Anterior cingulate cortex (tissue), 58 donors: ENCODE results near the gene CASZ1.
A peak's percentile ranks its signal among the peaks of the same experiment; 100 is the strongest.

ENCODE experiments used
- DNase-seq, 58 donors: peaks; one replicate each; lab custom pipeline; 2025; lab: John Stamatoyannopoulos, UW

The CASZ1 gene

GRCh38 chr1:10827377-10828333 is 31.2 kb upstream of the CASZ1 start:
- DNase-seq, result no peak

- DNase-seq, result no peak
Observed at GRCh38 chr1:10825592-10825991, 29.1 kb upstream of the CASZ1 start.

GRCh38 chr1:10824821-10825540 is 28.5 kb upstream of the CASZ1 start:
- DNase-seq, result peak in 1 of 58 donors; percentile 2

DNA sequence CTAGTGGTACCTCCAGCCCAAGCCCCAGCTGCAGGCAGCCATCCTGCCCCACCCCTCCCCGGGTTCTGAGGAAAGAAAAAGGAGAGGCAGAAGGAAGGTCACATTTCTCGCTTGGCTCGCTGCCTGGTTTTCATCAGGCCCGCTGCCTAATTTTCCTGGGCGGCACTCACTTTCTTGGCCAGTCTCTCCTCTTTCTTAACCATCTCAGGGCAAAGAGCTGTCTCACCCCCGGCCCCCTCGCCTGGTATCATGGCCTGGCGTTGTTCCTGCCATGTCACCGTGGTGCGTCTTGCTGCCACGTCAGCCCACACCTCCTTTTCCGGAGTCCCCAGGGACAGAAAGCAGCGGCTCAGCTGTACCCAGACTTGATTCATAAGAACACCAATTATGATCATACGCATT is 26.6 kb upstream of the CASZ1 start:
- peak in 15 of 58 donors; percentile 1 to 42 (median 7) for DNase-seq

GRCh38 chr1:10821388-10821787 is 24.9 kb upstream of the CASZ1 start:
- DNase-seq, result no peak

DNA sequence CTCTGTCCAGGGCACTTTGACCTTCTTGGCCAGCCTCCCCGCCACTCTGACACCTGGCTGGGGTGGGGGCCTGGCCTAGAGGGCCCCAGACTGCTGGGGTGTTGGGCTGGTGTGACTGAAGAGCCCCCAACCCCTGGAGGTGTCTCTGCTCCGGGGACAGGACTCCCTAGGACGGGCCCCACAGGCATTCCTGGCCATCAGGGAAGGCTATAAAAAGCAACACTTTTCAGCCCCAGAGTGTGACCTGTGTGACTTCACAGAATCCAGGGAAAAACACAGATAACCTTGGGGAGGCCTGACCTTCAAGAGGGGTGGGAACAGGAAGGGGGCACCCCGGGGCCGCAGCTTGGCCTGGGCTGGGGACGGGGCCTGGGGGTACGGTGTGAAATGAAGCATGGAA is 24.0 kb upstream of the CASZ1 start:
- no peak for DNase-seq

- no peak for DNase-seq
Observed at GRCh38 chr1:10819198-10819901, 22.9 kb upstream of the CASZ1 start.

GRCh38 chr1:10818262-10819197 is 22.1 kb upstream of the CASZ1 start:
- DNase-seq, result no peak

DNA sequence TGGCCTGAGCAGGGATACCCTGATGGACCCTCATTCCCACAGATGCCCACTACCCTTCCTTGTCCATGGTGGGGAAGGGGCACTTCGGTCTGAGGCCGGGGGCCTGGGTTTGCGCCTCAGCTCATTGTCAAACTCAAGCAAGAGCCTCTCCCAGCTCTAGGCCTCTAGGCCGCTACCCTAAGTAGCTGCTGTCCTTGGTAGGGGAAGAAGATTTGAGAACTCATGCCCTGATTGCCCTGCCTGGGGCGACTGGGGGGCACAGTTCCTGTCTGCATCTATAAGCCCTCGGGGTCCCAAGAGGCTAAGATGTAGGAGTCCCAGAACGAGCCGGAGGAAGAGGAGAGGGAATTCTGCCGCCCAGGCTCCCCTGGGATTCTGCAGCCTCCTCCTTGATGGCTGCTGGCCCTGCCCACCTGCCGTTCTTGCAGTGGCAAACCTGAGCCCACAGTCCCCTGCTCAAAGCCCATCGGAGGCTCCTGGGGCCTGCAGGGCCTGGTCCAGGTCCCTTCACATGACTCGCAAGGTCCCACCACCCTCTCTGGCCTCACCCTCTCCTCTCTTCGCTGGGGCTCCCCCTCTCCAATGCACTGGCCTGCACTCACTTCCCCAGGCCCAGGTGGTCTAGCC is 20.4 kb upstream of the CASZ1 start:
- no peak for DNase-seq

GRCh38 chr1:10816233-10816632 is 19.8 kb upstream of the CASZ1 start:
- DNase-seq, result no peak

- no peak for DNase-seq
Observed at GRCh38 chr1:10815858-10816195, 19.4 kb upstream of the CASZ1 start.

- no peak for DNase-seq
Observed at GRCh38 chr1:10814976-10815857, 18.8 kb upstream of the CASZ1 start.

DNA sequence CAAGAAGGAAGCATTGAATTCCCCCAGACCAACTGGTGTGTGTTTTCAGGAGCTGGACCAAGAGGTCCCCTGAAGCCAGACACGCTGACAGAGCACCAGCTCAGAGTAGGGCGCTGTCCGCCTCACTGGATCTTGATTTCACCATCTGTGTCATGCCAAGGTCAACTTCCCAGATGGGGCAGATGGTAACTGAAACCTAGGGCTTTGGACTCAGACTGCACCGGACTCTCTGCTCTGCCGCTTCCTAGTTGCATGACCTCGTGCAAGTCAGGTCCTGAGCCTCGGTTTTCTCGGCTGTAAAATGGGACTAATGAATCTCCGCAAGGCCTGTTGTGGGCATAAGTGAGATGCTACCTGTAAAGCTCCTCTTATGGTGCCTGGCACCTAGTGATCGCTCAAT is 17.9 kb upstream of the CASZ1 start:
- DNase-seq, result no peak

DNA sequence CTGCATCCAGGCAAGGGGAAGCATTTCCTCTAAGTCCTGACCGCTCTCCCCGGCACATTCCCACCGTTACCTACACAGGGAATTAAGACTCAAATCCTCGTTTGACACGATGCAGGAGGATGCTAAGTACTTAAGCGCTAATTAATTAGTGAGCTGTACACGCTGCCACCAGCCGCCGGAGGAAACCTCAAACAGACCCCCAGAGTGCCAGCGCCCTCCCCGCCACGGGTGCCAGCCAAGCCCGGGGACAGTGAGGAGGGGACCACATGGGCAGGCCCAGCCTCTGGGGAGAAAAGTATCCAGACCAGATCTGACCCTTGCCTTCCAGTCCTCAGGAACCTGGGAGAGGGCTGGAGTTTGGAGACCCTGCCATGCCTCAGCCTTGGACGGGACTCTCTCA is 17.4 kb upstream of the CASZ1 start:
- DNase-seq, result no peak

DNA sequence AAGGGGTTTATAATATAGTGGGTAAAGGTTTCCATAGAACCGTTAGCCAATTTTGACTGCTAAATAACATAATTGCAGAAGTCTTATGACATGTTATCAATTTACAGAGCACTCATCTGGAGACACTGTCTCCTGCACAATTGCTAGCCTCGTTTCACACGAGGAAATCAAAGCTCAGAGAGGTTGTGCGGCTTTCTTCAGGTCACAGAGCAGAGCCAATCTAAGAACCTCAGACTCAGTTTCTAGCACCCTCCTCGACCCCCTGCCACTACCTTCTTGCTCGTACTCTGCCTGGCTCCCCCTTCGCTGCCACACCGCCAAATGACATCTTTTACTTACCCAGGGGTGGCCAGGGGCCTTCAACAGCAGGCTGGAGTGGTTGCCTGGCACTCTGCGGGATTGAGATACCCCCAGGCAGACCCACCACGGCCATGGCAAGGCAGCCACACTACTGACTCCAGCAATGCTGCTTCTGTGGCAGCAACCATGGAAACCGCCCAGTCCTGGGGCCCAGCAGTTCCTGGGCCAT is 16.0 kb upstream of the CASZ1 start:
- no peak for DNase-seq

GRCh38 chr1:10808441-10808840 is 12.0 kb upstream of the CASZ1 start:
- DNase-seq, result no peak

- DNase-seq, result no peak
Observed at GRCh38 chr1:10806966-10807365, 10.5 kb upstream of the CASZ1 start.
